ENCODE data around the gene NAV3.

GRCh38 chr12:77992760-77993159 is 162.1 kb downstream of the NAV3 start:
- no peak for TF ChIP-seq CTCF (IDR thresholded peaks at IDR 0.05; ENCODE audit: low read length)
- TF ChIP-seq EZH2phosphoT487 (IDR thresholded peaks at IDR 0.05; ENCODE audit: low read length), result no peak
